ENCODE data around the gene MAP6D1.

MAP6D1 gene

DNA sequence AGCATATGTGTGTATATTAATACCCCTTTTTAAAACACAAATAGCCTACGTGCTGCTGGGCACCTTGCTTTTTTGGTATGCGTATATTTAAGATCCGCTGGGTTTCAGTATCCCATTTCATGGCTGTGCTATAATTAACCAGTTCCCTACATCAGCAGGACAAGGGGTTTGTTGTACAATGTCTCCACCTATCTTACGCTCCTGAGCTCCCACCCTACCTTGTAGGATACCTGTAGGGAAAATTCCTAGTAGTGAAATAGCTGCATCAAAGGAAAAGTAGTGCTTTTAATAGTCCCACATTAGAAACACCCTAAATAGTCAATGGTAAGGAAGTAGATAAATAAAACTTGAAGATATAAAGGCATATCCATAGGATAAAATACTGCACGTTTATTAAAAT is 1.4 kb downstream of the MAP6D1 start:
- no peak for DNase-seq (ENCODE audit: low read depth in 2 of 2)

DNA sequence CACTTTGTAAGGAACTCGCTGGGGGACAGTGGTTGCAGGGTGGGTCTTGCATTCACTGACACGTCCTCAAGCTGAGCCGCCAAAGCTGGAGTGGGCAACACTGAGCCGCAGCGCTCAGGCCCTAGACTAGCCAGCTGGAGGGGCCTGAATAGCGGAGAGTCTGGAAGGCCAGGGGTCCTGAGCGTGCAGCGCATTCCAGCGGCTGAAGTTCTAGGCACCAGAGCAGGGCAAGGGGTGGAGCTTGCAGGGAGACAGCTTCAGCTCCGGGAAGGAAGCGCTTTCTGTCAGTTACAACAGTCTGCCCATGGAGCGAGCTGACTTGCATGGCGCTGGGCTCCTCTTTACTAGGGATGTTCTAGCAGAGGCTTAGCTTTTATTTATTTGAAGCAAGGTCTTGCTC is 2.7 kb downstream of the MAP6D1 start:
- no peak for DNase-seq (ENCODE audit: low read depth in 2 of 2)

DNA sequence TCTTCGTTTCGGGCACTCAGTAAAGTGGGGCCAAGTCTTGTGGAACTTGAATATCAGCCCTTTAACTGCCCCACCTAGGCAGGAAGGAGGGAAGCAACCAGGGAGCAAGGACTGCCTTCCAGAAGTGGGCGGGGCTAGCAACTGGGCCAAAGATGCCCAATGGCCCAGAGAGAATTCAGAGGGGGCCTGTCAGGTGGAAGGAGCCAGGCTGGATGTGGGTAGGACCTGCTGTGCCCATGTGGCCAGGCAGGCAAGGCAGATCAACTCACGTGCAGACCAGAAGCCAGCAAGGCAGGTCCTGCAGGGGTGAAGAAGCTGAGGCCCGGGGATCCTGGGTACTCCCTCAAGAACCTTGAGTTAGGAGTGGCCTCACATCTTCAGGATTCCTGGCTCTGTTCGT is 5.5 kb downstream of the MAP6D1 start:
- no peak for DNase-seq (ENCODE audit: low read depth in 2 of 2)

DNA sequence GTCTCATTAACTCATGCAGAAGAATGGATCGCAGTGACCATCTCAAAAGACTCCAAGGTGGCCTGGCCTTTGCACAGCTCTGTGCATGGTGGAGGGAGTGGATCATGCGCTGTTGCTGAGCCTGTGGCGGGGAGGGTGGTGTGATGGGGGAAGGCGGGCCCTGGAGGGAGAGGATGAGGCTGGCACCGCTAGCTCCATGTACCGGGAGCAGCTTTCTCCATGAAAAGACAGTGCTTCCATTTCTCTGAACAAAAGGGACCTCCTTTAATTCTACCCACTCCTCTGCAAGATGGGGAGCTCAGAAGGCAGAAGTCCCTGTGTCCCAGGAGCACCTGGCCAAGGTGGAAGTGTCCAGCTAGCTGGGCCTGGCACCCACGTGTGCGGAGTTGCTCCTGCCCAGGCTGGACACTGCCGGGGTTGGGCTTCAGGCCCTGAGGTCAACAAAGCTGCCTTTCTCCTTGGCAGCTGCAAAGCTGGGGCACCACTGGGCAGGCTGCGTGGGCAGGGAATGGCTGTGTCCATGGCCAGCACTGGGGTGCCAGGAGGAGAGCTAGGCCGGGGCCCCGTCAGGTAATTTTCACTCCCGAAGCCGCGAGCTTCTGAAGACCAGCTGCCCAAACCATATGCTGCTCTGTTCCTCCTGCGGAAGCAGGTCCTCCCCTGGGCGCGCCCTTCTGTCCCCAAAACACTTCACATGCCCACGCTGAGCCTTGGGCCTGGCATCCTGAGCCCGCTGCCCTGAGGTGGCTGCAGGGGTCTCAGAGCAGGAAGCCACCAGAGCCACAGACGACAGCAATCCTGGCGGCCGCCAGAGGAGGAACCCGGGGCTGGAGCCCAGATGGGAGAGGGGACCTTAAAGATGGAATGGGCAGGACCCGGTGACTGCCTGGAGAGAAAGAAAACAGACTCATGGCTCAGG is 6.4 kb downstream of the MAP6D1 start:
- DNase-seq (ENCODE audit: low read depth in 2 of 2) = no peak

DNA sequence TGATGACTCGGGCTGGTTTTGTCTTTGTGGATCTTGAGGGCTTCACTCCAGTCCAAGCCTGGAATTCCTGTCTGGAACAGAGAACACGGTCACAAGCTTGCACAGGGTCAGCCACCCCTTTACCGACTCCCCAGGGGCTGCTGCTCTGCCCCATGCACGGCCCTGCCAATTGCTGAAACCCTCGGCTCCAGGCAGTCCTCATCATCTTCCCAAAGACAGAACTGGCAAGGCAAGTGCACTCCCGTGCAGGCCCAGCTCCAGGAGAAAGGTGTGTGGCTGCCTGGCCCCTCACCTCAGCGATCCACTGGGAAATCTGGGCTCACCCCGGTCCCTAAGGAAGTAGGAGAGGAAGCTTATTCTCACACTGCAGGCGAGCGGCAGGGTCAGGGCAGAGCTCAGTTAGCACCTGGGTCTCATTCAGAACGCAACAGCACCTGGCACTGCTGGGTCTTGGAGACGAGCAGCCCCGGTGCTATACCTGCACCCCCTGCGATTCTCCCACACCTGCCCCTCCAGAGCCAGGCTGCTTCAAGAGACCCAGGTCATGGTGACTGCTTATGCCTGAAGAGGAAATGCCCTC is 7.2 kb downstream of the MAP6D1 start:
- DNase-seq (ENCODE audit: low read depth in 2 of 2) = no peak

DNA sequence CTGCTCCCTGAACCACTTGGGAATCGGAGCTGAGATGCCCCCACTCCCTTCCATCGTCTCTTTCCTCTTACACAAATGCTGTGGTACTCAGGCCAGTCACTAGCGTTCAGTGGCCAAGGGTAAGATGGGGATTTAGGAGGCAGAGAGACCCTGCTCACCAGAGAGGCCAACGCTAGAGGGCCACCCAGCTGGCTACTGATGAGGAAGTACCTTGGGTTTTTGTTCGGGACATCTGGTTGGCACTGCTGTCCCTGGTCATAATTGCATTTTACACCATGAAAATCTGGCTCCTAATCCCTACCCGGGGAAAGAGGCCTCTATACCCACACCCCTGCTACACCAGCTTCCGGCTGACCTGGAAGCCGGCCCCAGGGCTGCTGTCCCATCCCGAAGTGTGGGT is 7.7 kb downstream of the MAP6D1 start:
- no peak for DNase-seq (ENCODE audit: low read depth in 2 of 2)

DNA sequence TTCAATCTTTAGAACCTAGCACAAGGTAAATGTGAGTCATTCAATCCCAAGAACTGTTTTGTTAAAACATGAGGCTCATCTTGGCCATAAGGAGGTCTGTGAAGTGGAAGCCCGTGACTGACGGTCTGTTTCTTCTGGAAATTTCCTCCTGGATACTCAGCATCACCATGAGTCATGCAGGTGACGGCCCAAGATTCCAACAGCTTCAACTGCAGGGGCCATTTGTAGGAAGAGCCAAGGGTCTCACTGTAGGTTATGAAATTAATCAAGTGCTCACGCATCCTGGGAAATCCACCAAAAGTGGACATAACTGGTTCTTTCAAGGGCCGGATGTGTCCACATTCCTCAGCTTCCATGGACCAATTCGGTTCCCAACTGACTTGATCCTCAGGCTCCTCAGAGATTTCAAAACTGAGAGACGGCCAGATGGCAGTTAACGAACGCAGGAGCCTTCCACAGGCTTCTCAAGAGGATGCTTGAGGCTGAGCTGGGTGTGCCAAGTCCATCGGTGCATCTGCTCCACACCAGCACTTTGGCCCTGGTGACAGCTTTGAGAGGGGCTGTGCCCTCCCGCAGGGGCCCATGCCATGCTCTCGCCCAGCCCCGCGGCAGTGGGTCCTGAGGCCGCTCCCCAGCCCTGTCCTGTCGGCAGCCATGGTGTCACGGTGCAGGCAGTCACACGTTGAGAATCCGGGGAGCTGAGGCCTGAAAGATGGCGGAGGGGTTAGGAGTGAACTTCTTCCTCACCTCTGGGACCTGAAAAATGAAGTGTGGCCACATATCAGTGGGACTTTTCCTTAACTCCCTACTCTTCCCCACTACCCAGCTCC is 8.5 kb downstream of the MAP6D1 start:
- no peak for DNase-seq (ENCODE audit: low read depth in 2 of 2)

DNA sequence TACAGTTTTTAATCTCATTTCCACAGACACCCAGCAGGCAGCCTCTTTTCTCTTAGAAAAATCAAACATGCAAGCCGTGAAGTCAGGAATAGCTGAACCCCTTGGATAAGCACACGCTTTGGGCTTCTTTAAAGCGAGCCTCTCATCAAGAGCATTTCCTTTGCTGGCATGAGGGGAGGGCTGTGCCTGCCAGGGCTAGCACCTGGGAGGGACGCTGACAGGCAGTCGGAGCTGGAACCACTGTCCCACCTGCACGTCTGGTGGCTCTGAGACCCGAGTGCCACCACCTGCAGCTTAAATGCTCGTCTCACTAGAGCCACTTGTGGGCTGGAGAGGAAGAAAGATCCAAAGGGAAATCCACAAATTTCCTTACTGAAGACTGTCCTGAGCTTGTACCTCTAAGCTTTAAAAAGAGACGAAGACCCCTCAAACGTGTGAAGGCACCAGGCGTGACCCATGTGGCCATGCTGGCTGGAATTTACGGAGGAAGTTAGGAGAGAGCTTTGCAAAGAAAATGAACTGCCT is 9.4 kb downstream of the MAP6D1 start:
- no peak for DNase-seq (ENCODE audit: low read depth in 2 of 2)

DNA sequence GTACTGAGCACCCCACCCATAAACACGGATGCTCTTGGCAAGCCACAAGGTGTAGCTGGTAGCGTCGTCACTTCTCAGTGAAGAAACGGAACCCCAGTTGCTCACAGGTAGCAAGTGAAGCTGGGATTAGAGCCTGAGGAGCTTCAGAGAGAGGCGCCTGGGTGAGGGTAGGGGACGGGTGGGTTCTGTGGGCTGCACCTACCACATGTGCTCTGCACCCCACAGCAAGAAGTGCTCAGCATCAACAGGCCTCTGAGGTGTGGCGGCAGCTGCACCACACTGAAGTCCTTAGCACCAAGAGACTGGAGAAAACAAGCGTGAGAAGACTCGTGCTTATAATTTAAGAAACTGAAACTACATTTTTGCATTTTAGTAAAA is 9.8 kb downstream of the MAP6D1 start:
- DNase-seq (ENCODE audit: low read depth in 2 of 2) = no peak

DNA sequence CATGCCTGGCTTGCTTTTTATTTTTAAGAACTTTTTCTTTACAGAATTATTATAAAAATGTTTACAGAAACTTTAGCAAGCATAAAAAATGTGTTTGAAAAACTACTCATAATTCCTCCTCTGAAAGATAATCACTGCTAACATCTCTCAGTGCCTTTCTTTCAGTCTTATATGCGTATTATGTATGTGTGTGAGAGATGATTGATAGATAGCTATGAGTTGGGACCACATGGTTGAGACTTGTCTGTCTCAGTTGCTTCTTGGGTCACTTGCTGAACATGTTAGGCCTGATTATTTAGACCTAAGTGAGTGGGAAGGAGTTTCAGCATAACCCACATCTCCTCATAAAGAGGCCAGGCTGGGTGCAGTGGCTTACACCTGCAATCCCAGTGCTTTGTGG is 11.1 kb downstream of the MAP6D1 start:
- no peak for DNase-seq (ENCODE audit: low read depth in 2 of 2)

DNA sequence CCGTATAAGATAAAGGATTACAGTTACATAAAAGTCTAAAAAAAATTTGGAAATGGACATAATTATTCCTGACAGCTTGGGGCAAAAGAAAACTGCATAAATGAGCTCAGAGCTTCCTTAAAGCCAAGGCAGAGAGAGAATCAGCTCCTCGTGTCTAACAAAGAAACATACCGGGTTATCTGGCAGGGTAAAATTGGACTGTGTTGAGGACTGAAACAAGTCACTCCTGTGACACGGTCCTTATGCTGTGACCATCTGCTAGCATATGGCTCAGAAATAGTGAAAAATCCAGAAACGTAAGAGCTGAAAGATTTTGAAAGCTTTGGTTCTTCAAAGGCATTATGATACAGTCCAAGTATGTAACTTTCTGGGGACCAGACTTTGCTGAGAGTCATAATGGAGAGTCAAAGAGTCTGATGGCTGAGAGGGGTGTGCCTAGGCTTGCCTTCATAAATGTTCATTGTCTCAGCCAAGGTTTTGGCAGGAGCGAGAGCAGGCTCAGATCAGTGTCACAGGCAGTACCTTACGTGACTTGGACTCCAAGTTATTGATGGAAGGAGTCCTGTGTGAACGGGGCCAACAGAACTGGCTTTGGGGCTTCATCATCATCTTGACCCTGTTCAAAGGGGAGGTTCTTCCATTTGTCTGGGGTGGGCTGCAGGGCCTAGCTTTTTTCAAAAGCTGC is 12.5 kb downstream of the MAP6D1 start:
- DNase-seq (ENCODE audit: low read depth in 2 of 2) = no peak

DNA sequence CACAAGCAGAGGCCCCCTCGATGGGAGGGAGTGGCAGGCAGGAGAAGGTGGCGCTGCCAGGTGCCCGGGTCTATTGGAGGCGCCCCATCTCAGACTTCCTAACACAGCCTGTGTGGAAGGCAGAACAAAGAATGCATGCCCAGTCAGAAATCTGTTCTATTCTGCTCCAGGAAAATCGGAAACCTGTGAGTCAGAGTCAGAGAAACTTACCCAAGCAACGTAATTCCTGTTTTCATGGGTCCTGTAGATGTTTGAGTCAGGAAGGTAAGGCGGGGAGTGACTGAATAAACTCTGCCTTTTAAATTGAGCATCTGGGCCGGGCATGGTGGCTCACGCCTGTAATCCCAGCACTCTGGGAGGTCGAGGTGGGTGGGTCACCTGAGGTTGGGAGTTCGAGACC is 13.7 kb downstream of the MAP6D1 start:
- DNase-seq (ENCODE audit: low read depth in 2 of 2) = no peak

DNA sequence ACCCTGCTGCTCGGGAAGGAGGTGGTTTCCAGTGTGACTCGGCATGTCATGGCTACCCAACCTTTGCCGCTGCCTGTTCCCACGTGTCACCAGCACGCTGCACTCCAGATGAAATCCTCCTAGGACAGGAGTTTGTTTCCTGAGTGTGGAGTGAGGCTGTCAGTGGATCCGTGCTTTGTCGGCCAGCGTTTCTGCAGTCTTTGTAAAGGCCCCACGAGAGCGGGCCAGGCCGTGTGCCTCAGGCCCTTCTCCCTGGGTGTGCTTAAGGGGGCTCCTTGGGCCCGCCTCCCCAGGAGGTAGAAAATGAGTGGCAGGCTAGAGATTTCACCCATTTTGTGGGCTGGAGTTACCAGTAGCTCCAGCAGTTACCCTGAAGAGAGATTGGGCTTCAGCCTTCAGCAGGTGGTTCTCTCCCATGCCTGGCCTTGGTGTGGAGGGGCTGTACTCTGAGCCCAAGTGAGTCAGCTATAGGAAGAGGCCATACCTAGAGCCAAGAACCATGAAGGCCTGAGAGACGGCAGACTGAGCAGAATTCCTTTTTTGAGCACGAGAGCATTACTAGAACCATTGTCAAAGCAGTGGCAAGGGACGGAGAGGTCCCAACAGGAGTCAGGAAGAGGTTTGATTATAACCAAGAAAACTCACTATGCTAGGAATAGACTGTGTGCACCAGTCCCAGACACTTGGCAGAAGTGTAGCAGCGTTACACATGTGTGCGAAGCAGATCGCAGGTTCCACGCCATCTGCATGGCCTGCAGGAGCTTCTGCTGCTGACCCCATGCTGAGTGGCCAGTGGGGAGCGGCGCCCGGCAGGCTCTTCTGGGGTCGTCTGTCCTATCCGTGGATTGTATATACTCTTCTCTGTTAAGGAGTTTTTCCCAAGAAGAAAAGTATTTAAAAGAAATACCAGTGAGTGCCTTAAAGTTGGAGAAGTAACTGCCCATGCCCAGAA is 14.5 kb downstream of the MAP6D1 start:
- no peak for DNase-seq (ENCODE audit: low read depth in 2 of 2)

DNA sequence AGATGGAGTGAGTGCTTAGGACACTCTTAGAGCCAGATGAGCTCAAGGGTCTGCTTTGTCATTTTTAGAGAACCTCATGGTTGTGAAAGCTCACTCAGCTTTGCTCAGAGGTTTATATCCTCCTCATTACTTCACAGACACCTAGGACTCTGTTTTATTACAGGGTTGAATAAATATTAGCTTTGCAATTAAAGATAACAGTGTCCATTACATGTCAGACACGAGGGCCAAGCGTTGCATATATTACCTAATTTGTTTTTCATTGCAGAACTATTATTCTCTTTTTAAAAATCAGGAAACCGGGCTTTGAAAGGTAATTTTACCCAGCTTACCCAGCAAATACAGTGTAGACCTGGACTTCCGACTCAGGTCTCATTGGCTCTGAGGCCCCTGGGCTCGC is 16.1 kb downstream of the MAP6D1 start:
- DNase-seq (ENCODE audit: low read depth in 2 of 2) = no peak

DNA sequence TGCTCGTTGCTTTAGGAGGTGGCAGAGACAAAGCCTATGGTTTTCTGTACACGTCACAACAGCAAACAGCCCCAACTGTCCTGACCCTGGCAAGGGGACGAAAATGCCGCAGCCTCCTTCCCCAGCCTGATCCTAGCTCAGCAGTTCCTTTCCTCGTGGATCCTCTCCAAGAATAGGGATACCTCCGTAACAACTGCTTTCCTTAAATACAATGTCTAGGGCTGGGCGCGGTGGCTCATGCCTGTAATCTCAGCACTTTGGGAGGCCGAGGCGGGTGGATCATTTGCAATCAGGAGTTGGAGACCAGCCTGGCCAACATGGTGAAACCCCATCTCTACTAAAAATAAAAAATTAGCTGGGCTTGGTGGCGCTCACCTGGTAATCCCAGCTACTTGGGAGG is 17.0 kb downstream of the MAP6D1 start:
- no peak for DNase-seq (ENCODE audit: low read depth in 2 of 2)

DNA sequence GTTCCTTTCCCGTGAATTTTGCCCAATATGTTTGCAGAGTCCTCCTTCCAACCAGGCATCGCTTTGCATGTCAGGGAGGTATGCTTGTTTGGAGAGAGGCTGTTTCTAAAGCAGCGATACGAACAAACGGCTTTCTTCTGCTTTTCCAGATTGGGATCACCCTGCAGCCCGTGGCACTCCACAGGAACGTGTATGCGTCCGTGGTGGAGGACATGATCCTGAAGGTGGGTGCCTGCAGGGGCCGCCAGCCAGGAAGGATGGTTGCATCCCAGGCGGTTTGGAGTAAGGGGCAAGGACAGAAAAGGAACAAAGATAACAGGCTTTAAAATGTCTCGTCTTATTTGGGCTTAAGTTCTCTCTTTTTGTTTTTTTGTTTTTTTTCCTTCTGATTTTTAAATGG is 17.5 kb downstream of the MAP6D1 start:
- no peak for DNase-seq (ENCODE audit: low read depth in 2 of 2)

DNA sequence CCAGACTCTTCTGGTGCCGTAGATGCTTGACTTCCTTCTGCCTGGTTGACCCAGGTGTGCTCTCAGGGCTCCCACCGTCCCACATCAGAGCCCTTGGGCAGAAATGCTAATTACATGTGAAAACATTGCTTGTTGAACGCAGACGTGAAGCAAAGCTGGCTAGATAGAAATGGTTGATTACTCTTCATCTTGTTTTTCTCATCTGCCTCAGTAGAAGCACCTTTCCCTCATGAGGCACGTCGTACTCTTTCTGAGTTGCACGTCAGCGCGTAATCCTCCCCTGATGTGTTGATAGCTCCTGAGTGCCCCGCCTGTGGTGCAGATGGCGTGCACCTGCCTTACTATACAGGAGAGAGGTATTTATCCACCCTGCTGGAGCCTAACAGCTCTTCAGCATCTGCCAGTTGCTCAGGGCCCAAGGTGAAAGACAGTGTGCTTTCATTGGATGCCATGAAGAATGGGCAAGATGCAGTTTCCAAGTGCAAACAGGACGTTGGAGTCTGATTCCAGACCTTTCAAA is 18.1 kb downstream of the MAP6D1 start:
- no peak for DNase-seq (ENCODE audit: low read depth in 2 of 2)

DNA sequence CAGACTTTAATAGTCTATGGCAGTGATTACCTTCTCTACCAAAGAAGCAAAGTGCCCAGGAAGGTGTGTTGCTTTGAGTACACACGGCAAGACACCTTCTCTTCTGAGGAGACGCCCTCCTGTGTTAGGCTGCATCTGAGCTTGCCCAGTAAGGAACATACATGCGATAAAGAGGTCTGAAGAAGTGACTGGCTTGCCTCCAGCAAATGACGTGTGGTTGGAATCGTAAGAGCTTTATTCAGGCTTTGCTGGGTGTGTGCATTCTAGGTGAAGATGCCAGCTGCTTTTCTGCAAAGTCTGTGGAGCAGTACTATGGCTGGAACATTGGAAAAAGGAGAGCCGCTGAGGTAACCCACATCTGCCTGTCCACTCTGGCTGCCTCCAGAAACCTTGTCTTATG is 22.4 kb downstream of the MAP6D1 start:
- DNase-seq (ENCODE audit: low read depth in 2 of 2) = no peak

DNA sequence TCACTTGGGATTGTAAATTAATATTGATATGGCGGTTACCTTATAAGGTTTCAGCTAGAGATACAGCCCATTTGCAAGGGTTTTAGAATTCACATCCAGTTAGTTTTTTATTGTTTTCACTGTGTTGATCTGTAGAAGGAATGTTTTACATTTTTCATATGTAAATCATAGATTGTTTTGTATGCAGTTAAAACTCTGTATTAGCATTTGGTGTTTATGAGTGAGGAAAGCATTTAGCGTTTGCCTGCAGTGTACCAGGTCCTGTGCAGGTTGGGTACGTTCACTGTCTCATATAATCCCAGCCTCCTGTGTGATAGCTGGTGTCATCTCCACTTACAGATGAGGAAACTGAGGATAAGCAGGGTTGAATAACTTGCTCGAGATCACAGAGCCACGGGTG is 23.8 kb downstream of the MAP6D1 start:
- DNase-seq (ENCODE audit: low read depth in 2 of 2) = no peak

DNA sequence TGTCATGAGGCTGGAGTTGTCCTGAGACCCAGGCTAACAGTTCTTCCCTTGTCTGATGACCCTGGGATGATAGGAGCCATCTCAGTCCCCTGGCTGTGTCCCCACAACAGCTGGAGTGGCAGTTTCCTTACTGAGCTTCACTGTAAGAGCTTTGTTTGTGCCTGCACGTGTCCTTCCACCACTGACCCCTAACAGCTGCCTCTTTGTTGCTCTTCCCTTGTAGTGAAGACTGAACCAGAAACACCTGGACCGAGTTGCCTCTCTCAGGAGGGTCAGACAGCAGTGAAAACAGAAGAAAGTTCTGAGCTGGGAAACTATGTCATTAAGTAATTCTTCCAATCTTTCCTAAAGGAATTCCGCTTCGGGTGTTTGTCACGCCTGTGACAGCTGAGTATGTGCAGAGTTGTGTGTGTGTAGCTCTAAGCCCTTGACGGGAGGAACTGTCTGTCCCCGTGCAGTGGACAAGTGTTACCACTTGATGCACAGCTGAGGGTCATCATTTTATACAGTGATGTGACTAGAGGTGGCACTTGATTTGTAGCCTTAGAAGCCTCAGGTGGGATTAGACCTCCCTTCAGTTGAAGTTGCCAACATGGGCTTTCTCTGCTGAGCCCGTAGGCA is 25.0 kb downstream of the MAP6D1 start:
- DNase-seq (ENCODE audit: low read depth in 2 of 2) = no peak
